ENCODE data around the gene BTAF1. TPM values are rescaled to one million over a fixed set of nuclear protein-coding genes. Genes with fewer than 3 reads are reported as not detected.

The BTAF1 gene
- total RNA-seq, 1 experiment from 2014 or later: 42.5 TPM

DNA sequence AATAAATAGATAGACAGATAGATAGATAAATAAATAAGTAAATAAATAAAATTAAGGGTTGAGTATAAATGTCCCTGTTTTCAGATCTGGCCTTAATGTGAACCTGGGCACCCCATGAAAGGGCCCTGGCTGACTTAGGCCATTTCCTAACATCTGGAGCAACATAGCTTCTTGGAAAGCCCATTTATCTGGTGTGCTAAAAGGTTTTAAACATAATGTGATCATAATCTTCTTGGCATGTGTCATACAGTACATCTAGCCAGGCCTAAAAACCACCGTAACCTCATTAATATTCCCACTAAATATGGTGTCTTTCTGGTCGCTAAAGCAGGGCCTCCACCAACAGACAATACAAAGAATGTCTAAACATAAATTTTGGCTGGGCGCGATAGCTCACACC lies 142.8 kb downstream of the BTAF1 start:
- Histone ChIP-seq H3K4me1 (ENCODE audit: control insufficient read depth in 1 of 2, insufficient read depth in 2 of 2, low read length in 2 of 2) (no peaks in the 10 kb centered on the region), H3K9me3 (ENCODE audit: control insufficient read depth in 1 of 2, insufficient read depth in 1 of 2, low read depth in 1 of 2, low read length in 2 of 2) (no peaks in the 10 kb centered on the region), H3K4me3 (replicated peaks in 1 of 2; ENCODE audit: low read depth in 1 of 2, low read length in 2 of 2) (no peak overlapping the region), H3K27ac (ENCODE audit: low read depth, low read length) (no peak overlapping the region), H3K36me3 (ENCODE audit: control insufficient read depth in 1 of 2, insufficient read depth in 2 of 2, low read length in 2 of 2) (no peaks in the 10 kb centered on the region), H3K9me2 (ENCODE audit: insufficient read depth) (no peaks in the 10 kb centered on the region), H3K79me2 (ENCODE audit: insufficient read depth, low read length) (no peaks in the 10 kb centered on the region), H3K27me3 (ENCODE audit: insufficient read depth, low read length) (no peaks in the 10 kb centered on the region), H2AFZ (ENCODE audit: low read depth, low read length, poor library complexity, severe bottlenecking) (no peak overlapping the region), H3K4me2 (ENCODE audit: low read length) (no peak overlapping the region), H4K20me1 (ENCODE audit: insufficient read depth) (no peaks in the 10 kb centered on the region), H3K9ac (ENCODE audit: low read length) (no peak overlapping the region)
- DNase-seq (ENCODE audit: low read depth, low spot score) (no peak), ATAC-seq (no peak)
- ChIA-PET POLR2A (no interaction called here), RAD21 (ENCODE audit: low non-redundant PET in 1 of 2, low total read pairs in 2 of 2, uncharacterized antibody in 2 of 2, unreplicated experiment in 2 of 2) (no interaction called here), CTCF (no interaction called here)
- BruUV-seq (replicated peaks): no TSS peak
- intact Hi-C loops (cut with micrococcal nuclease): no loop called here
- TF ChIP-seq SIN3A (IDR thresholded peaks at IDR 0.05; ENCODE audit: low read depth) (no peak), CBX3 (IDR thresholded peaks at IDR 0.05; ENCODE audit: low read depth) (no peak), SP1 (IDR thresholded peaks at IDR 0.05; ENCODE audit: low read depth) (no peak), EZH2phosphoT487 (IDR thresholded peaks at IDR 0.05; ENCODE audit: borderline replicate concordance) (no peak), POLR2A (IDR thresholded peaks at IDR 0.05; ENCODE audit: borderline replicate concordance, extremely low read depth, insufficient read depth, insufficient read length) (no peak), ZFX (IDR thresholded peaks at IDR 0.05) (no peak), SRF (IDR thresholded peaks at IDR 0.05; ENCODE audit: low read depth) (no peak), POLR2AphosphoS5 (IDR thresholded peaks at IDR 0.05; ENCODE audit: low read depth, low read length) (no peak), CTCF (IDR thresholded peaks at IDR 0.05 in 2 of 3, conservative IDR thresholded peaks at IDR 0.05 in 1 of 3; ENCODE audit: borderline replicate concordance in 1 of 3, insufficient read depth in 1 of 3, low read depth in 2 of 3, low read length in 2 of 3) (no peak), FOSL1 (IDR thresholded peaks at IDR 0.05; ENCODE audit: low read depth) (no peak), EZH2 (IDR thresholded peaks at IDR 0.05) (no peak), JUND (IDR thresholded peaks at IDR 0.05) (no peak), CEBPB (IDR thresholded peaks at IDR 0.05; ENCODE audit: low read depth) (no peak), ZBTB33 (IDR thresholded peaks at IDR 0.05; ENCODE audit: extremely low read depth, insufficient replicate concordance, low read length) (no peak), EGR1 (IDR thresholded peaks at IDR 0.05; ENCODE audit: low read depth) (no peak), ZNF274 (IDR thresholded peaks at IDR 0.05; ENCODE audit: low read depth, low read length) (no peak), RAD21 (IDR thresholded peaks at IDR 0.05; ENCODE audit: low read depth) (no peak)
- TF ChIP-seq, protein P1, sequence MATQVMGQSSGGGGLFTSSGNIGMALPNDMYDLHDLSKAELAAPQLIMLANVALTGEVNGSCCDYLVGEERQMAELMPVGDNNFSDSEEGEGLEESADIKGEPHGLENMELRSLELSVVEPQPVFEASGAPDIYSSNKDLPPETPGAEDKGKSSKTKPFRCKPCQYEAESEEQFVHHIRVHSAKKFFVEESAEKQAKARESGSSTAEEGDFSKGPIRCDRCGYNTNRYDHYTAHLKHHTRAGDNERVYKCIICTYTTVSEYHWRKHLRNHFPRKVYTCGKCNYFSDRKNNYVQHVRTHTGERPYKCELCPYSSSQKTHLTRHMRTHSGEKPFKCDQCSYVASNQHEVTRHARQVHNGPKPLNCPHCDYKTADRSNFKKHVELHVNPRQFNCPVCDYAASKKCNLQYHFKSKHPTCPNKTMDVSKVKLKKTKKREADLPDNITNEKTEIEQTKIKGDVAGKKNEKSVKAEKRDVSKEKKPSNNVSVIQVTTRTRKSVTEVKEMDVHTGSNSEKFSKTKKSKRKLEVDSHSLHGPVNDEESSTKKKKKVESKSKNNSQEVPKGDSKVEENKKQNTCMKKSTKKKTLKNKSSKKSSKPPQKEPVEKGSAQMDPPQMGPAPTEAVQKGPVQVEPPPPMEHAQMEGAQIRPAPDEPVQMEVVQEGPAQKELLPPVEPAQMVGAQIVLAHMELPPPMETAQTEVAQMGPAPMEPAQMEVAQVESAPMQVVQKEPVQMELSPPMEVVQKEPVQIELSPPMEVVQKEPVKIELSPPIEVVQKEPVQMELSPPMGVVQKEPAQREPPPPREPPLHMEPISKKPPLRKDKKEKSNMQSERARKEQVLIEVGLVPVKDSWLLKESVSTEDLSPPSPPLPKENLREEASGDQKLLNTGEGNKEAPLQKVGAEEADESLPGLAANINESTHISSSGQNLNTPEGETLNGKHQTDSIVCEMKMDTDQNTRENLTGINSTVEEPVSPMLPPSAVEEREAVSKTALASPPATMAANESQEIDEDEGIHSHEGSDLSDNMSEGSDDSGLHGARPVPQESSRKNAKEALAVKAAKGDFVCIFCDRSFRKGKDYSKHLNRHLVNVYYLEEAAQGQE (IDR thresholded peaks at IDR 0.05; ENCODE audit: low read depth): no peak
- TF ChIP-seq, protein P2, sequence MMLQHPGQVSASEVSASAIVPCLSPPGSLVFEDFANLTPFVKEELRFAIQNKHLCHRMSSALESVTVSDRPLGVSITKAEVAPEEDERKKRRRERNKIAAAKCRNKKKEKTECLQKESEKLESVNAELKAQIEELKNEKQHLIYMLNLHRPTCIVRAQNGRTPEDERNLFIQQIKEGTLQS (IDR thresholded peaks at IDR 0.05): no peak
